GM10266 (cell line): ENCODE measurements around the gene GPR152.

Experiments
- DNase-seq: peaks from one replicate; pipeline ENCODE4 v3.0.0; 2012; ENCODE audit errors: extremely low spot score
- TF ChIP-seq, protein P1 (sequence below): IDR thresholded peaks from 2 replicates; pipeline ENCODE4 v1.5.1; 2012; ENCODE audit warnings: mild to moderate bottlenecking, low read depth; ENCODE audit not compliant: control insufficient read depth, insufficient read depth; ENCODE audit errors: missing control alignments

Gene GPR152

GRCh38 chr11:67445515-67445914 is 7.0 kb downstream of the GPR152 start:
- no peak for DNase-seq
- TF ChIP-seq, protein P1, sequence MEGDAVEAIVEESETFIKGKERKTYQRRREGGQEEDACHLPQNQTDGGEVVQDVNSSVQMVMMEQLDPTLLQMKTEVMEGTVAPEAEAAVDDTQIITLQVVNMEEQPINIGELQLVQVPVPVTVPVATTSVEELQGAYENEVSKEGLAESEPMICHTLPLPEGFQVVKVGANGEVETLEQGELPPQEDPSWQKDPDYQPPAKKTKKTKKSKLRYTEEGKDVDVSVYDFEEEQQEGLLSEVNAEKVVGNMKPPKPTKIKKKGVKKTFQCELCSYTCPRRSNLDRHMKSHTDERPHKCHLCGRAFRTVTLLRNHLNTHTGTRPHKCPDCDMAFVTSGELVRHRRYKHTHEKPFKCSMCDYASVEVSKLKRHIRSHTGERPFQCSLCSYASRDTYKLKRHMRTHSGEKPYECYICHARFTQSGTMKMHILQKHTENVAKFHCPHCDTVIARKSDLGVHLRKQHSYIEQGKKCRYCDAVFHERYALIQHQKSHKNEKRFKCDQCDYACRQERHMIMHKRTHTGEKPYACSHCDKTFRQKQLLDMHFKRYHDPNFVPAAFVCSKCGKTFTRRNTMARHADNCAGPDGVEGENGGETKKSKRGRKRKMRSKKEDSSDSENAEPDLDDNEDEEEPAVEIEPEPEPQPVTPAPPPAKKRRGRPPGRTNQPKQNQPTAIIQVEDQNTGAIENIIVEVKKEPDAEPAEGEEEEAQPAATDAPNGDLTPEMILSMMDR, result no peak

- DNase-seq, result no peak
- TF ChIP-seq, protein P1, result no peak
Observed at GRCh38 chr11:67442504-67443404, 9.8 kb downstream of the GPR152 start.

DNA sequence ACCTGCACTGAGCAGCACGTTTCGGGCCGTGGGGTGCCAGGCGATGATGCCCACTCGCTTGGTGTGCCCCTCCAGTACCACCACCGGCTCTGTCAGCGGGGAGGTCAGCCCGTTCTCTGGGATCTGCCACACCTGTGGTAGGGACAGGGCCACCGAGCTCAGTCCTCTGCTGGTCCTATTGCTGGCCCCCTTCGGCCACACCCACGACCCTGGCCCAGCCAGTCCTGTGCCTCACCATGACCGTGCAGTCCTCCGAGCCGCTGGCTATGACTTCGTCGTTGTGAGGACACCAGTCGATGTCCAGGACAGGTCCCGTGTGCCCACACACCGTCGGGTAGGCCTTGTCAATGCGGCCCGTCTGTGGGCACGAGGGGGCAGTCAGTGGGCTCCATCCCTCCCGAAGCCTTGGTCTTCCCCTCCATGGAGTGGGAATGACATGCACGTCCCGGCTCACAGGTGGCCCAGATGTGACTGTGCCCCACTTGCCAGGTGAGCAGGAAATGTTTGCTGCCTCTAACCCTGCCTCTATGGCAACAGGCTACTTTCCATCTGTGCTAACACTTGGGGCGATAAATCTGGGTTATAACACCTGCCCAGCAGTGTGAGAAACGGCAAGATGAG is 10.7 kb downstream of the GPR152 start:
- DNase-seq, result no peak
- TF ChIP-seq, protein P1, result no peak

DNA sequence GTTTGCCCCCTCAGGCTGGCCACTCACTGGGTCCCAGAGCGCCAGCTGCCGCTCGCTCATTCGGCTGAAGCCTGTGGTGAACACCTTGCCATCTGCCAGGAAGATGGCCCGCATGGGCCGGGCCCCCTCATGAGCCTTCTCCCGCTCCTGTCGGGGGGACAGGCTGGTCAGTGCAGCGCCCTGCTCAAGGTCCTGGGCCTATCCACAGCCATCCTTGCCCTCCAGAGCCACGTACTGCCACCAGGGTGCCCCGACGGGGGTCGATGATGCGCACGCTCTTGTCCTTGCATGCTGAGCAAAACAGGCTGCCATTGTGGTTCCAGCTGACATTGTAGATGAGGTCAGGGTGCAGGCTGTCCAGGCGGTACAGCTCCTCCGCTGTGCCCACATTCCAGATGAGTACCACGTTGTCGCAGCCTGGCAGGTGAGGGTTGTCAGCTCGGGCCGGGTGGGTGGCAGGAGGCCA is 11.4 kb downstream of the GPR152 start:
- DNase-seq, result no peak
- TF ChIP-seq, protein P1, result no peak

- TF ChIP-seq, protein P1, result no peak
- DNase-seq, result no peak
Observed at GRCh38 chr11:67440229-67441097, 12.1 kb downstream of the GPR152 start.

DNA sequence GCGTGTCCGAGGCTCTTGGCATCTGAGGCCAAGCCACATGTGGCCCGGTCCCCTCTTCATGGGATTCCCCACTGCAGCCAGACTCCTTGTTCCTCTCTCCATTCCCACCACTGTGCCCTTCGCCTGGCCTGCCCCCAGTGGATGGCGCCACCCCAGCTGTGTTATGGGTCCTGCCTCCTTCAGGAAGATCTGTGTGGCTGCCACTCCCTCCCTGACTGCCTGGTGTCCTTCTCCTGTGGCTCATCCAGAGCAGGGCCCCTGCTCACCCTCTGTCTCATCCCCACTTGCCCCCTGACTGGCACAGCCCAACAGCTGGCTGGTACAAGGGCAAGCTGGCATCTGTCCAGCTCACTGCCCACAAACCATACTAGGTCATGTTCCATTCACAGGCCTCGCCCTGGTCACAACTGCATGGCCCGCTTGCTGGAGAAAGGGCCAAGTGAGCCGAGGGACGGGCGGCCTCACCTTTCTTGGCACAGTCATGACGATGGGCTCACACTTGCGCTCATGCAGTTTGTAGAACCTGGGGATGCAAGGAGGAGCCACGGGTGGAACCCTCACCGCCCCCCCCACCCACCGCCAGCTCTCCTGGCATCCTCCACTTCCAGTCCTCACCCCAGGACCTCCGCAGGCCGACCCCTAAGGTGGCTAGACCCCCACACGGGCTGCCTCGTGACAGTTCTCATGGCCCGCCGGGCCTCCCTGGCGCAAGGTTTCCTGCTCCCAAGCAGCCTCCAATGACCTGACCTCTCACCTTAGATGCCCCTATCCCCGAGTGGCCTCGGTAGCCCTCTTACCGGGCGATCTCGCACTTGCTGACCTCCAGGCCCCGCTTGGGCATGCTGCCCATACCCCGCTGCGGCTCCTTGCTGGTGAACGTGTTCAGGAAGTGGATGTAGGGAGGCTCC is 13.0 kb downstream of the GPR152 start:
- no peak for DNase-seq
- TF ChIP-seq, protein P1, result peak; percentile 55
